Stimulated activated CD8-positive, alpha-beta memory T cell treated with anti-CD3 and anti-CD28 coated beads, Interleukin-15, amount 100 ng/mL, for 4 hours (primary cell): ENCODE results near the gene TMEM87B.
"Not testable (repeated sequence)": the region's sequence is repeated elsewhere in the genome, so short reads cannot be mapped to it uniquely, and the experiment has no call there.

Source experiments
- DNase-seq, 2 donors: peaks; one replicate each; pipeline ENCODE4 v3.0.0-alpha.2; 2020; ENCODE audit warnings: low read depth in 2 of 2

Gene TMEM87B

GRCh38 chr2:112073875-112074274 lies 18.8 kb downstream of the TMEM87B start:
- no peak for DNase-seq

- no peak for DNase-seq
Observed at GRCh38 chr2:112074506-112074905, 19.4 kb downstream of the TMEM87B start.

GRCh38 chr2:112075490-112076260 lies 20.6 kb downstream of the TMEM87B start:
- no peak for DNase-seq

GRCh38 chr2:112077814-112078213 lies 22.7 kb downstream of the TMEM87B start:
- DNase-seq, result no peak

- DNase-seq, result no peak
Observed at GRCh38 chr2:112081262-112081661, 26.2 kb downstream of the TMEM87B start.

GRCh38 chr2:112084689-112085374 lies 29.8 kb downstream of the TMEM87B start:
- no peak for DNase-seq

GRCh38 chr2:112085375-112085730 lies 30.3 kb downstream of the TMEM87B start:
- DNase-seq, result no peak

- DNase-seq, result no peak
Observed at GRCh38 chr2:112085916-112086669, 31.0 kb downstream of the TMEM87B start.

GRCh38 chr2:112087346-112088020 lies 32.4 kb downstream of the TMEM87B start:
- no peak for DNase-seq

- DNase-seq, result no peak
Observed at GRCh38 chr2:112089375-112089774, 34.3 kb downstream of the TMEM87B start.

- no peak for DNase-seq
Observed at GRCh38 chr2:112092286-112093041, 37.4 kb downstream of the TMEM87B start.

GRCh38 chr2:112093216-112093615 lies 38.1 kb downstream of the TMEM87B start:
- DNase-seq, result no peak

GRCh38 chr2:112095681-112096080 lies 40.6 kb downstream of the TMEM87B start:
- no peak for DNase-seq

GRCh38 chr2:112096098-112096497 lies 41.0 kb downstream of the TMEM87B start:
- DNase-seq, result no peak

- no peak for DNase-seq
Observed at GRCh38 chr2:112108178-112108832, 53.2 kb downstream of the TMEM87B start.

GRCh38 chr2:112109278-112109677 lies 54.2 kb downstream of the TMEM87B start:
- DNase-seq, result no peak

GRCh38 chr2:112110966-112111365 lies 55.9 kb downstream of the TMEM87B start:
- DNase-seq, result no peak

- not testable (repeated sequence) for DNase-seq
Observed at GRCh38 chr2:112113354-112113753, 58.3 kb downstream of the TMEM87B start.

- no peak for DNase-seq
Observed at GRCh38 chr2:112118148-112118547, 63.1 kb downstream of the TMEM87B start.

- peak in 1 of 2 donors; percentile 19 for DNase-seq
Observed at GRCh38 chr2:112121682-112122254, 66.7 kb downstream of the TMEM87B start.
